ENCODE data around the gene PPP4R3C.
"Not testable (repeated sequence)": the region's sequence is repeated elsewhere in the genome, so short reads cannot be mapped to it uniquely, and the experiment has no call there.

PPP4R3C gene

GRCh38 chrX:27451324-27451723 is 11.8 kb downstream of the PPP4R3C start:
- H3K79me2 ChIP-seq (ENCODE audit: insufficient read depth, low read depth) = no peaks in the 10 kb centered on the region
- H3K4me3 ChIP-seq (IDR thresholded peaks at IDR 0.05; ENCODE audit: insufficient read depth, low read depth, low read length) = no peak overlapping the region
- no peaks in the 10 kb centered on the region for H4K20me1 ChIP-seq (ENCODE audit: insufficient read depth)
- no peak overlapping the region for H2AFZ ChIP-seq (ENCODE audit: low read depth)
- H3K4me2 ChIP-seq = no peak overlapping the region
- no peaks in the 10 kb centered on the region for H3K27me3 ChIP-seq (ENCODE audit: insufficient read depth, low read depth)
- H3K27ac ChIP-seq = no peak overlapping the region
- H3K4me1 ChIP-seq (ENCODE audit: low read depth, poor library complexity, severe bottlenecking) = no peaks in the 10 kb centered on the region
- no peak overlapping the region for H3K9ac ChIP-seq
- H3K36me3 ChIP-seq (ENCODE audit: insufficient read depth) = no peaks in the 10 kb centered on the region
- no peak for TF ChIP-seq CTCF (conservative IDR thresholded peaks at IDR 0.05; ENCODE audit: low read depth, low read length)

- no peaks in the 10 kb centered on the region for H3K27me3 ChIP-seq (ENCODE audit: insufficient read depth, low read depth)
- no peak overlapping the region for H3K4me2 ChIP-seq
- H2AFZ ChIP-seq (ENCODE audit: low read depth) = no peak overlapping the region
- peaks cover 16% of the 10 kb centered on the region for H3K4me1 ChIP-seq (ENCODE audit: low read depth, poor library complexity, severe bottlenecking)
- TF ChIP-seq CTCF (conservative IDR thresholded peaks at IDR 0.05; ENCODE audit: low read depth, low read length) = no peak
- no peaks in the 10 kb centered on the region for H3K79me2 ChIP-seq (ENCODE audit: insufficient read depth, low read depth)
- no peak overlapping the region for H3K27ac ChIP-seq
- no peaks in the 10 kb centered on the region for H4K20me1 ChIP-seq (ENCODE audit: insufficient read depth)
- H3K36me3 ChIP-seq (ENCODE audit: insufficient read depth) = no peaks in the 10 kb centered on the region
- no peak overlapping the region for H3K9ac ChIP-seq
- no peak overlapping the region for H3K4me3 ChIP-seq (IDR thresholded peaks at IDR 0.05; ENCODE audit: insufficient read depth, low read depth, low read length)
Measured at GRCh38 chrX:27446423-27446822, 16.7 kb downstream of the PPP4R3C start.

GRCh38 chrX:27445438-27445837 is 17.7 kb downstream of the PPP4R3C start:
- no peaks in the 10 kb centered on the region for H4K20me1 ChIP-seq (ENCODE audit: insufficient read depth)
- no peaks in the 10 kb centered on the region for H3K27me3 ChIP-seq (ENCODE audit: insufficient read depth, low read depth)
- no peak overlapping the region for H3K4me3 ChIP-seq (IDR thresholded peaks at IDR 0.05; ENCODE audit: insufficient read depth, low read depth, low read length)
- H3K27ac ChIP-seq = no peak overlapping the region
- H3K79me2 ChIP-seq (ENCODE audit: insufficient read depth, low read depth) = no peaks in the 10 kb centered on the region
- no peak overlapping the region for H3K4me2 ChIP-seq
- no peak overlapping the region for H2AFZ ChIP-seq (ENCODE audit: low read depth)
- no peak for TF ChIP-seq CTCF (conservative IDR thresholded peaks at IDR 0.05; ENCODE audit: low read depth, low read length)
- H3K36me3 ChIP-seq (ENCODE audit: insufficient read depth) = no peaks in the 10 kb centered on the region
- no peak overlapping the region for H3K9ac ChIP-seq
- peaks cover 22% of the 10 kb centered on the region for H3K4me1 ChIP-seq (ENCODE audit: low read depth, poor library complexity, severe bottlenecking)

- H4K20me1 ChIP-seq (ENCODE audit: insufficient read depth) = no peaks in the 10 kb centered on the region
- peak overlapping the region; percentile 48 for H3K4me2 ChIP-seq
- H2AFZ ChIP-seq (ENCODE audit: low read depth) = peak overlapping the region; percentile 76
- no peaks in the 10 kb centered on the region for H3K79me2 ChIP-seq (ENCODE audit: insufficient read depth, low read depth)
- peak overlapping the region; percentile 47; the same call in 1 of the 2 replicates for H3K27ac ChIP-seq
- no peak overlapping the region for H3K9ac ChIP-seq
- H3K4me1 ChIP-seq (ENCODE audit: low read depth, poor library complexity, severe bottlenecking) = peaks cover 23% of the 10 kb centered on the region
- no peaks in the 10 kb centered on the region for H3K36me3 ChIP-seq (ENCODE audit: insufficient read depth)
- TF ChIP-seq CTCF (conservative IDR thresholded peaks at IDR 0.05; ENCODE audit: low read depth, low read length) = no peak
- no peak overlapping the region for H3K4me3 ChIP-seq (IDR thresholded peaks at IDR 0.05; ENCODE audit: insufficient read depth, low read depth, low read length)
- no peaks in the 10 kb centered on the region for H3K27me3 ChIP-seq (ENCODE audit: insufficient read depth, low read depth)
Measured at GRCh38 chrX:27444093-27444908, 18.8 kb downstream of the PPP4R3C start.

GRCh38 chrX:27442392-27442791 is 20.7 kb downstream of the PPP4R3C start:
- not testable (repeated sequence) for H2AFZ ChIP-seq (ENCODE audit: low read depth); H3K36me3 ChIP-seq (ENCODE audit: insufficient read depth); H3K4me2 ChIP-seq; H4K20me1 ChIP-seq (ENCODE audit: insufficient read depth); H3K27ac ChIP-seq; H3K27me3 ChIP-seq (ENCODE audit: insufficient read depth, low read depth); H3K9ac ChIP-seq; H3K4me3 ChIP-seq (IDR thresholded peaks at IDR 0.05; ENCODE audit: insufficient read depth, low read depth, low read length); H3K79me2 ChIP-seq (ENCODE audit: insufficient read depth, low read depth)
- peaks cover 23% of the 10 kb centered on the region for H3K4me1 ChIP-seq (ENCODE audit: low read depth, poor library complexity, severe bottlenecking)
